ENCODE measurements around the gene VEZT.

DNA sequence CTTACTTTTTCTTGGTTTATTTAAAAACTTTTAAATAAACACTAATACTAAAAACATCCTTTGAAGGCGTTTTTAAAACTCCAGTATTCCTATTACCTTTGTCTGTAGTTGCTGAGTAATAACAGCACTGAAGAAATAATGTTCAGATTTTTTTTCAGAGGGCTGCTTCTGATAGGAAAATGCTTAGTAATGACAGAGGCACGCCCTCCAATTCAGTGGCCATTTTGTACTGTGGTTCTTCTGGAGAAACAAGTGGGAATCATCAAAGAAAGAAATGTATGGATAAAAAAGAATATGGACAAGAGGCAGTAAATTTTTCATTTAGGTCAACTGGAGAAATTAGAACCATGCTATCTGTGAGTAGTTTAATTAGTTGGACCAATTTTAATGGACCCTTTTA, 13.6 kb downstream of the VEZT start:
- TF ChIP-seq POLR2AphosphoS5 (IDR thresholded peaks at IDR 0.05; ENCODE audit: low read depth) (no peak), SPI1 (IDR thresholded peaks at IDR 0.05; ENCODE audit: borderline replicate concordance, low read depth) (no peak)
- TF ChIP-seq, protein P1, sequence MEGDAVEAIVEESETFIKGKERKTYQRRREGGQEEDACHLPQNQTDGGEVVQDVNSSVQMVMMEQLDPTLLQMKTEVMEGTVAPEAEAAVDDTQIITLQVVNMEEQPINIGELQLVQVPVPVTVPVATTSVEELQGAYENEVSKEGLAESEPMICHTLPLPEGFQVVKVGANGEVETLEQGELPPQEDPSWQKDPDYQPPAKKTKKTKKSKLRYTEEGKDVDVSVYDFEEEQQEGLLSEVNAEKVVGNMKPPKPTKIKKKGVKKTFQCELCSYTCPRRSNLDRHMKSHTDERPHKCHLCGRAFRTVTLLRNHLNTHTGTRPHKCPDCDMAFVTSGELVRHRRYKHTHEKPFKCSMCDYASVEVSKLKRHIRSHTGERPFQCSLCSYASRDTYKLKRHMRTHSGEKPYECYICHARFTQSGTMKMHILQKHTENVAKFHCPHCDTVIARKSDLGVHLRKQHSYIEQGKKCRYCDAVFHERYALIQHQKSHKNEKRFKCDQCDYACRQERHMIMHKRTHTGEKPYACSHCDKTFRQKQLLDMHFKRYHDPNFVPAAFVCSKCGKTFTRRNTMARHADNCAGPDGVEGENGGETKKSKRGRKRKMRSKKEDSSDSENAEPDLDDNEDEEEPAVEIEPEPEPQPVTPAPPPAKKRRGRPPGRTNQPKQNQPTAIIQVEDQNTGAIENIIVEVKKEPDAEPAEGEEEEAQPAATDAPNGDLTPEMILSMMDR (IDR thresholded peaks at IDR 0.05; ENCODE audit: insufficient read depth, low read length), result no peak
